PFSK-1 (cell line): ENCODE results near the gene SH3BP5.

Source experiments
- FOXP2 ChIP-seq: optimal IDR thresholded peaks from 2 replicates; pipeline ENCODE3; 2011; ENCODE audit warnings: borderline replicate concordance, control low read depth, inconsistent platforms; ENCODE audit not compliant: insufficient read depth; ENCODE audit errors: extremely low read length, extremely low read depth
- POLR2AphosphoS5 ChIP-seq: IDR thresholded peaks from 2 replicates; pipeline ENCODE4 v1.6.1; 2012; ENCODE audit warnings: low read depth, mild to moderate bottlenecking, control low read depth, low read length, moderate library complexity
- REST ChIP-seq, 2 experiments: IDR thresholded peaks; 2 replicates each; pipeline versions ENCODE4 v1.6.1 to v1.8.0; 2011 to 2012; ENCODE audit warnings: low read depth in 2 of 2, low read length in 2 of 2, control low read depth in 1 of 2, inconsistent platforms in 1 of 2, mild to moderate bottlenecking in 1 of 2, moderate library complexity in 1 of 2; ENCODE audit not compliant: insufficient read depth in 1 of 2
- SIN3A ChIP-seq: IDR thresholded peaks from 2 replicates; pipeline ENCODE4 v1.6.1; 2012; ENCODE audit warnings: mild to moderate bottlenecking, low read length, moderate library complexity, borderline replicate concordance; ENCODE audit not compliant: insufficient read depth
- TAF1 ChIP-seq: IDR thresholded peaks from 2 replicates; pipeline ENCODE4 v1.6.1; 2012; ENCODE audit warnings: low read length, control low read depth, borderline replicate concordance; ENCODE audit not compliant: insufficient read depth

SH3BP5 gene

GRCh38 chr3:15323063-15323462 lies 9.3 kb downstream of the SH3BP5 start:
- TF ChIP-seq FOXP2 (no peak), TAF1 (no peak)

- TF ChIP-seq SIN3A: no peak
- no peak for TF ChIP-seq POLR2AphosphoS5
- TF ChIP-seq TAF1: no peak
- no peak for TF ChIP-seq REST (IDR thresholded peaks at IDR 0.05; ENCODE audit: insufficient read depth in 1 of 2, low read depth in 2 of 2, low read length in 2 of 2)
- no peak for TF ChIP-seq FOXP2
Observed at GRCh38 chr3:15321349-15321748, 11.0 kb downstream of the SH3BP5 start.

GRCh38 chr3:15319575-15319974 lies 12.8 kb downstream of the SH3BP5 start:
- no peak for TF ChIP-seq POLR2AphosphoS5
- TF ChIP-seq FOXP2: no peak
- TF ChIP-seq TAF1: no peak
- no peak for TF ChIP-seq REST (IDR thresholded peaks at IDR 0.05; ENCODE audit: insufficient read depth in 1 of 2, low read depth in 2 of 2, low read length in 2 of 2)

- no peak for TF ChIP-seq FOXP2
- no peak for TF ChIP-seq POLR2AphosphoS5
- no peak for TF ChIP-seq TAF1
- no peak for TF ChIP-seq REST (IDR thresholded peaks at IDR 0.05; ENCODE audit: insufficient read depth in 1 of 2, low read depth in 2 of 2, low read length in 2 of 2)
- no peak for TF ChIP-seq SIN3A
Observed at GRCh38 chr3:15319136-15319535, 13.2 kb downstream of the SH3BP5 start.

GRCh38 chr3:15318661-15319060 lies 13.7 kb downstream of the SH3BP5 start:
- TF ChIP-seq REST (IDR thresholded peaks at IDR 0.05; ENCODE audit: insufficient read depth in 1 of 2, low read depth in 2 of 2, low read length in 2 of 2) (no peak), POLR2AphosphoS5 (no peak), FOXP2 (no peak), TAF1 (no peak), SIN3A (no peak)

- TF ChIP-seq POLR2AphosphoS5: no peak
- TF ChIP-seq REST (IDR thresholded peaks at IDR 0.05; ENCODE audit: insufficient read depth in 1 of 2, low read depth in 2 of 2, low read length in 2 of 2): no peak
- TF ChIP-seq TAF1: no peak
- no peak for TF ChIP-seq SIN3A
- TF ChIP-seq FOXP2: no peak
Observed at GRCh38 chr3:15316998-15317435, 15.4 kb downstream of the SH3BP5 start.
